Activated CD8-positive, alpha-beta T cell treated with anti-CD3 and anti-CD28 coated beads for 36 hours (primary cell): Measurements from ENCODE around the gene VPS35. TPM values are rescaled to one million over a fixed set of nuclear protein-coding genes. Genes with fewer than 3 reads are reported as not detected.

ENCODE experiments used
- ATAC-seq: fragments of 200-7000 bp; cut with Tn5 transposase; one replicate; pipeline ENCODE4 v1.10.0; 2021; ENCODE audit warnings: mild to moderate bottlenecking, moderate library complexity
- CTCF ChIA-PET: fragments of 350-600 bp; sonication (Branson Sonifier 250); formaldehyde crosslinking; loops from one replicate; lab custom pipeline; 2021; ENCODE audit warnings: antibody characterized with exemption; lab: Charles Lee
- POLR2A ChIA-PET: fragments of 350-600 bp; sonication (Branson Sonifier 250); formaldehyde crosslinking; loops from one replicate; lab custom pipeline; 2021; ENCODE audit warnings: antibody characterized with exemption; lab: Charles Lee
- DNase-seq: peaks from one replicate; pipeline ENCODE4 v3.0.0-alpha.2; 2020
- H3K27ac Mint-ChIP-seq: one replicate; pipeline ENCODE4 v1.8.0; 2021; ENCODE audit warnings: mild to moderate bottlenecking, mixed read lengths
- H3K27me3 Mint-ChIP-seq: one replicate; pipeline ENCODE4 v1.8.0; 2021; ENCODE audit warnings: mixed read lengths
- H3K36me3 Mint-ChIP-seq: one replicate; pipeline ENCODE4 v1.8.0; 2021; ENCODE audit warnings: low read depth, mixed read lengths
- H3K4me1 Mint-ChIP-seq: one replicate; pipeline ENCODE4 v1.8.0; 2021; ENCODE audit warnings: low read depth, mixed read lengths
- H3K4me3 Mint-ChIP-seq: one replicate; pipeline ENCODE4 v1.8.0; 2021; ENCODE audit warnings: mild to moderate bottlenecking, moderate library complexity, mixed read lengths
- H3K9me3 Mint-ChIP-seq: one replicate; pipeline ENCODE4 v1.8.0; 2021; ENCODE audit warnings: mixed read lengths
- intact Hi-C: fragments of 100-400 bp; cut with micrococcal nuclease; formaldehyde crosslinking; loops from one replicate; pipeline ENCODE4 v1.10.0; 2022
- total RNA-seq, 2 experiments: library from RNA; stranded (reverse); gene quantifications; one replicate each; pipeline ENCODE4 v1.2.3, GENCODE V29; 2021
- TF ChIP-seq, protein P1 (sequence below): fragments of 200-600 bp; IDR thresholded peaks from one replicate; pipeline ENCODE4 v1.8.0; 2022; ENCODE audit warnings: antibody characterized with exemption, mild to moderate bottlenecking

Gene VPS35
- total RNA-seq, 2 experiments from 2014 or later = 83.4 to 94.9 TPM

DNA sequence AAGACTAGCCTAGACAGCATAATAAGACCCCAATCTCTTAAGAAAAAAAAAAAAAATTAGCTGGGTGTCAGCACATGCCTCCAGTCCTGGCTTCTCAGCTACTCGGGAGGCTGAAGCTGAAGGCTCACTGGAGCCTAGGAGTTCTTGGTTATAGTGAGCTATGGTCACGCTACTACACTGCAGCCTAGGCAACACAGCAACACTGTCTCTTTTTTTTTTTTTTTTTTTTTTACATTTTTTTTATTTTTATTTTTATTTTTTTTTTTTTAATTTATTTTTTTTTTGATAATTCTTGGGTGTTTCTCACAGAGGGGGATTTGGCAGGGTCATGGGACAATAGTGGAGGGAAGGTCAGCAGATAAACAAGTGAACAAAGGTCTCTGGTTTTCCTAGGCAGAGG is 4.6 kb upstream of the VPS35 start:
- no peak for ATAC-seq
- no peak overlapping the region for H3K4me3 Mint-ChIP-seq
- TF ChIP-seq, protein P1, sequence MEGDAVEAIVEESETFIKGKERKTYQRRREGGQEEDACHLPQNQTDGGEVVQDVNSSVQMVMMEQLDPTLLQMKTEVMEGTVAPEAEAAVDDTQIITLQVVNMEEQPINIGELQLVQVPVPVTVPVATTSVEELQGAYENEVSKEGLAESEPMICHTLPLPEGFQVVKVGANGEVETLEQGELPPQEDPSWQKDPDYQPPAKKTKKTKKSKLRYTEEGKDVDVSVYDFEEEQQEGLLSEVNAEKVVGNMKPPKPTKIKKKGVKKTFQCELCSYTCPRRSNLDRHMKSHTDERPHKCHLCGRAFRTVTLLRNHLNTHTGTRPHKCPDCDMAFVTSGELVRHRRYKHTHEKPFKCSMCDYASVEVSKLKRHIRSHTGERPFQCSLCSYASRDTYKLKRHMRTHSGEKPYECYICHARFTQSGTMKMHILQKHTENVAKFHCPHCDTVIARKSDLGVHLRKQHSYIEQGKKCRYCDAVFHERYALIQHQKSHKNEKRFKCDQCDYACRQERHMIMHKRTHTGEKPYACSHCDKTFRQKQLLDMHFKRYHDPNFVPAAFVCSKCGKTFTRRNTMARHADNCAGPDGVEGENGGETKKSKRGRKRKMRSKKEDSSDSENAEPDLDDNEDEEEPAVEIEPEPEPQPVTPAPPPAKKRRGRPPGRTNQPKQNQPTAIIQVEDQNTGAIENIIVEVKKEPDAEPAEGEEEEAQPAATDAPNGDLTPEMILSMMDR = no peak
- no peak for DNase-seq
- H3K9me3 Mint-ChIP-seq = no peaks in the 10 kb centered on the region
- intact Hi-C loops = loop anchor here (10.0 kb wide), 1 partner anchor 131 kb away; no protein-coding TSS in a partner anchor
- no peaks in the 10 kb centered on the region for H3K27me3 Mint-ChIP-seq
- no peak overlapping the region for H3K27ac Mint-ChIP-seq
- POLR2A ChIA-PET = interaction anchor here (0.6 kb wide), 1 partner anchor 269 kb away, joined by 3 read pairs; no protein-coding TSS in a partner anchor
- CTCF ChIA-PET = no interaction called here
- H3K4me1 Mint-ChIP-seq = peaks cover 12% of the 10 kb centered on the region
- peaks cover 47% of the 10 kb centered on the region for H3K36me3 Mint-ChIP-seq

DNA sequence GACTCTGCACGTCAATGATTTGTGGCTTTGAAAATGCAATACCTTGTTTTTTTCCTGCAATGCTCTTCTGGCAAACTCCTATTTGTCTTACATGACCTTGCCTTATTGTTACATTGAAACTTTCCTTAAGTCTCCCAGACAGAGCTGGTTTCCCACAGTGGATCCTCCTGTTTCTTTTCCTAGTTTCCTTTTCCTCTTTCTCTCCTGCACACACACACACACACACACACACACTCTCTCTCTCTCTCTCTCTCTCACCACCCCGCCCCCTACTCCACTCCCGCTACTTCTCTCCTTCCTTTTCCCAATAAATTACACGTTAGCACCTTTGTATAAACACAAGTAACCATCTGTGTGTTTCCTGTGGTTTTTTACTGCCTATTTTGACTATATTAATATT is 2.7 kb upstream of the VPS35 start:
- ChIA-PET CTCF (interaction anchor here (1.4 to 2.5 kb wide), 4 partner anchors 9 to 30 kb away, joined by 3 to 13 read pairs (median 6); no protein-coding TSS in a partner anchor), POLR2A (interaction anchor here (0.6 to 1.5 kb wide), 4 partner anchors 8 to 139 kb away, joined by 3 to 5 read pairs (median 4); partner anchors contain the start of genes C16orf87 and SHCBP1)
- H3K4me3 Mint-ChIP-seq = no peak overlapping the region
- intact Hi-C loops = loop anchor here (10.0 kb wide), 1 partner anchor 133 kb away; no protein-coding TSS in a partner anchor
- no peak overlapping the region for H3K27ac Mint-ChIP-seq
- H3K36me3 Mint-ChIP-seq = peaks cover 43% of the 10 kb centered on the region
- TF ChIP-seq, protein P1 = no peak
- H3K4me1 Mint-ChIP-seq = peaks cover 27% of the 10 kb centered on the region
- DNase-seq = no peak
- no peaks in the 10 kb centered on the region for H3K9me3 Mint-ChIP-seq
- H3K27me3 Mint-ChIP-seq = no peaks in the 10 kb centered on the region
- no peak for ATAC-seq

DNA sequence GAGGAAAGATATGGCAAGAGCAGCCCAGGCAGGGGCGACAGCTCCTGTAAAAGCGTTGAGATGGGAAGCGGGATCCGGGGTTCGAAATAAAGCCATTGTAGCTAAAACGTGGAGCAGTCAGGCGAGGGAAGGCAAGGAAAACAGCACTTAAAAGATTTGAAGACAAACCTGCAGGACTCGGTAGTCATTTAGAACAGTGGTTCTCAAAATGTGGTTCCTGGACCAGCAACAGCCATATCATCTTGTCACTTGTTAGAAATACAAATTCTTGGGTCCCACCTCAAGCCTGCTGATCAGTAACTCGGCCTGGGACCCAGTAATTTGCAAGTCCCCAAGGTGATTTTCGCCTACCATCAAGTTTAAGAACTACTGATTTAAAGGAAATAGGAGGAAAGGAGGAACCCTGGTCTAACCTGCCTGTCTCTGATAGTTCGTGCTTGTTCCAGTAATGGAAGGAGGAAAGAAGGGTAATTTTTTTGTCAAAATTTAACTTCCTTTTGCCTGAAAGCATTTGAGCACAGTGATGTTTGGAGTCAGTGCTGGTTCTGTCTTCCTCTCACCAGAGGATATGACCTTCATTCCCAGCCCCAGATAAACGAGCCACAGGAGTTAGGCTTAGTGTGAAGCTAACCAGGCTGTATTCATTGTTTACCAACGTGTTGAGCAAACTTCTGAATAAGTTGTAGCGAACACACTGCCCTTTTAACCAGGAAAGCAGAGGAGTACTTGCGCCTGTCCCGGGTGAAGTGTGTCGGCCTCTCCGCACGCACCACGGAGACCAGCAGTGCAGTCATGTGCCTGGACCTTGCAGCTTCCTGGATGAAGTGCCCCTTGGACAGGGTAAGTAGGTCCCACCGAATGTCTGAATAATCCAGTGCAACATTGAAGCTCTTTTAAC is 1.6 kb upstream of the VPS35 start:
- H3K27ac Mint-ChIP-seq = no peak overlapping the region

DNA sequence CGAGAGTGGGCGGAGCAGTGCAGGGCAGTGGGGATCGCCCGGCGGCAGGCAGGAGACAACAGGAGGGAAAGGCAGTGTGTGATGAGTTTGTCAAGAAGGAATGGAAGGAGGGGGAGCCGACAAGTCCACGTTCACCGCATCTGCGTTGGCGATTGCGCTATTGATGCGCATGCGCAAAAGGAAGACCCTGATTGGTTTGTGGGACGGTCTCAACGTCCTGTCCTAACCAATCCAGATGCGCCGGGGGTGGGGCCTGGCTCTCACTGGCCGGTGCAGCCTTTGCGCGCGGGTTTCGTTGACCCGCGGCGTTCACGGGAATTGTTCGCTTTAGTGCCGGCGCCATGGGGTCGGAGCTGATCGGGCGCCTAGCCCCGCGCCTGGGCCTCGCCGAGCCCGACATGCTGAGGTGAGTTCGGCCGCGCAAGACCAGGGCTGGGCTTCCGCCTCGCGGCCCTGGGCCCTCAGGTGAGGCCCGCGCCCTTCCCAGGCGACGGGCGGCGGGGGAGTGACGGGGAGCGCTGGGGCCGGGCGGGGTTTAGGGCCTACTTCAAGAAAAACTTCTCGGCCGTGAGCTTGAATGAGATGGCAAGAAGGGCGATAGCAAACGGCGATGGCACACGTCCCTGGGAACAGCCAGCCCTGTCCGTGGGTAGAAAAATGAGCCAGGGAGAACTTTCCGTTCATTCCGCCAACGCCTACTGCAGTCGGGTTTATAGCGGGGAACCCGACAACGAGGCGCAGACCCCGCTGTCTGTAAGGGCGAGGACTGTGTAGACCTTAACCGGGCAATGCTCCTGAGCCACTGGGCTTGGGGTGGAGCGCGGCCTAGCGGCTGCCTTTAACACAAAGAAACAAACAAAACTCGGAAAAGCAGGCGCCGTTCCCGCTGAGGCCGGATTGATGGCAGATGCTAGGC is 645 bp upstream of the VPS35 start, which contains the start of gene ORC6:
Gene ORC6 (plus strand): TSS at position 295 of the 916 bp plus-strand sequence. CDS start 47 bp downstream, at position 342.
- CTCF ChIA-PET = interaction anchor here (0.5 to 2.5 kb wide), 7 partner anchors 11 to 139 kb away, joined by 3 to 13 read pairs (median 4); no protein-coding TSS in a partner anchor
- peak; percentile 99 for DNase-seq
- intact Hi-C loops = loop anchor here (10.0 kb wide), 1 partner anchor 135 kb away; no protein-coding TSS in a partner anchor

More for the DNA sequence above, 1.6 kb upstream of the VPS35 start:
- ATAC-seq (no peak), DNase-seq (no peak)
- peaks cover 38% of the 10 kb centered on the region for H3K36me3 Mint-ChIP-seq
- POLR2A ChIA-PET = interaction anchor here (0.6 to 1.6 kb wide), 8 partner anchors 9 to 231 kb away, joined by 3 to 7 read pairs (median 4); partner anchors contain the start of gene SHCBP1
- TF ChIP-seq, protein P1 = peak; percentile 59
- no peak overlapping the region for H3K4me3 Mint-ChIP-seq
- no peaks in the 10 kb centered on the region for H3K9me3 Mint-ChIP-seq
- H3K4me1 Mint-ChIP-seq = peaks cover 32% of the 10 kb centered on the region
- no peaks in the 10 kb centered on the region for H3K27me3 Mint-ChIP-seq
- CTCF ChIA-PET = interaction anchor here (0.5 to 2.5 kb wide), 10 partner anchors 10 to 218 kb away, joined by 3 to 13 read pairs (median 3); no protein-coding TSS in a partner anchor
- intact Hi-C loops = loop anchor here (10.0 kb wide), 1 partner anchor 134 kb away; no protein-coding TSS in a partner anchor

More for the DNA sequence above, 645 bp upstream of the VPS35 start, which contains the start of gene ORC6:
- H3K4me3 Mint-ChIP-seq = no peak within 1 kb of the TSS
- TF ChIP-seq, protein P1 = peak; percentile 69
- peak; percentile 80 for ATAC-seq
- H3K27me3 Mint-ChIP-seq = no peaks in the 10 kb centered on the region
- H3K4me1 Mint-ChIP-seq = peaks cover 41% of the 10 kb centered on the region
- no peaks in the 10 kb centered on the region for H3K9me3 Mint-ChIP-seq
- no peak within 1 kb of the TSS for H3K27ac Mint-ChIP-seq
- H3K36me3 Mint-ChIP-seq = peaks cover 29% of the 10 kb centered on the region
- POLR2A ChIA-PET = interaction anchor here (0.7 to 1.6 kb wide), 7 partner anchors 10 to 164 kb away, joined by 3 to 7 read pairs (median 3); no protein-coding TSS in a partner anchor
